ENCODE results near the gene ZNF407.

The ZNF407 gene

GRCh38 chr18:74734013-74734444 lies 136.4 kb downstream of the ZNF407 start:
- DNase-seq (ENCODE audit: extremely low spot score) = no peak
- CTCF ChIA-PET = no interaction called here
- no peak for TF ChIP-seq L3MBTL2 (conservative IDR thresholded peaks at IDR 0.05)
- no peak for TF ChIP-seq TARDBP (IDR thresholded peaks at IDR 0.05)
- POLR2A ChIA-PET = no interaction called here

- CTCF ChIA-PET = no interaction called here
- TF ChIP-seq LEF1 (IDR thresholded peaks at IDR 0.05; ENCODE audit: borderline replicate concordance) (no peak), FOXM1 (IDR thresholded peaks at IDR 0.05; ENCODE audit: borderline replicate concordance) (no peak), SP1 (IDR thresholded peaks at IDR 0.05) (no peak), PKNOX1 (IDR thresholded peaks at IDR 0.05) (no peak), ELF4 (IDR thresholded peaks at IDR 0.05) (no peak), TARDBP (IDR thresholded peaks at IDR 0.05) (no peak), CTBP1 (IDR thresholded peaks at IDR 0.05; ENCODE audit: borderline replicate concordance) (no peak), ZNF384 (IDR thresholded peaks at IDR 0.05) (no peak), L3MBTL2 (conservative IDR thresholded peaks at IDR 0.05) (no peak), SUZ12 (IDR thresholded peaks at IDR 0.05) (no peak), HDGF (IDR thresholded peaks at IDR 0.05; ENCODE audit: borderline replicate concordance) (no peak), FOXK2 (IDR thresholded peaks at IDR 0.05) (no peak), BHLHE40 (IDR thresholded peaks at IDR 0.05; ENCODE audit: borderline replicate concordance) (no peak), FOXA1 (IDR thresholded peaks at IDR 0.05) (no peak), ARNT (IDR thresholded peaks at IDR 0.05) (no peak), NFRKB (IDR thresholded peaks at IDR 0.05) (no peak)
- POLR2A ChIA-PET = no interaction called here
- DNase-seq (ENCODE audit: extremely low spot score) = no peak
Measured at GRCh38 chr18:74739926-74740325, 142.3 kb downstream of the ZNF407 start.

GRCh38 chr18:74742573-74743243 lies 145.0 kb downstream of the ZNF407 start:
- ChIA-PET CTCF (no interaction called here), POLR2A (no interaction called here)
- TF ChIP-seq FOXM1 (IDR thresholded peaks at IDR 0.05; ENCODE audit: borderline replicate concordance) (no peak), NFRKB (IDR thresholded peaks at IDR 0.05) (no peak), FOXA1 (IDR thresholded peaks at IDR 0.05) (no peak), SP1 (IDR thresholded peaks at IDR 0.05) (no peak), LEF1 (IDR thresholded peaks at IDR 0.05; ENCODE audit: borderline replicate concordance) (no peak), CTBP1 (IDR thresholded peaks at IDR 0.05; ENCODE audit: borderline replicate concordance) (no peak), ELF4 (IDR thresholded peaks at IDR 0.05) (no peak), ARNT (IDR thresholded peaks at IDR 0.05) (no peak), PKNOX1 (IDR thresholded peaks at IDR 0.05) (no peak), TARDBP (IDR thresholded peaks at IDR 0.05) (no peak), L3MBTL2 (conservative IDR thresholded peaks at IDR 0.05) (no peak), ZNF384 (IDR thresholded peaks at IDR 0.05) (no peak), HDGF (IDR thresholded peaks at IDR 0.05; ENCODE audit: borderline replicate concordance) (no peak)
- DNase-seq (ENCODE audit: extremely low spot score) = no peak

- ChIA-PET CTCF (interaction anchor here (1.1 kb wide), 1 partner anchor 113 kb away, joined by 4 read pairs; no protein-coding TSS in a partner anchor), POLR2A (no interaction called here)
- DNase-seq (ENCODE audit: extremely low spot score) = no peak
- TF ChIP-seq NFRKB (IDR thresholded peaks at IDR 0.05) = no peak
- no peak for TF ChIP-seq FOXK2 (IDR thresholded peaks at IDR 0.05)
- no peak for TF ChIP-seq LEF1 (IDR thresholded peaks at IDR 0.05; ENCODE audit: borderline replicate concordance)
- no peak for TF ChIP-seq L3MBTL2 (conservative IDR thresholded peaks at IDR 0.05)
- TF ChIP-seq SP1 (IDR thresholded peaks at IDR 0.05) = no peak
- no peak for TF ChIP-seq TARDBP (IDR thresholded peaks at IDR 0.05)
- no peak for TF ChIP-seq ELF4 (IDR thresholded peaks at IDR 0.05)
- no peak for TF ChIP-seq HDGF (IDR thresholded peaks at IDR 0.05; ENCODE audit: borderline replicate concordance)
- TF ChIP-seq ARNT (IDR thresholded peaks at IDR 0.05) = no peak
- no peak for TF ChIP-seq ZNF384 (IDR thresholded peaks at IDR 0.05)
- no peak for TF ChIP-seq FOXA1 (IDR thresholded peaks at IDR 0.05)
Measured at GRCh38 chr18:74745633-74746403, 148.1 kb downstream of the ZNF407 start.

GRCh38 chr18:74748809-74749208 lies 151.1 kb downstream of the ZNF407 start:
- no peak for DNase-seq (ENCODE audit: extremely low spot score)
- ChIA-PET CTCF (interaction anchor here (0.6 kb wide), 1 partner anchor 29 kb away, joined by 3 read pairs; no protein-coding TSS in a partner anchor), POLR2A (no interaction called here)

GRCh38 chr18:74758995-74759394 lies 161.3 kb downstream of the ZNF407 start:
- DNase-seq (ENCODE audit: extremely low spot score) = no peak
- no peak for TF ChIP-seq NFRKB (IDR thresholded peaks at IDR 0.05)
- TF ChIP-seq TARDBP (IDR thresholded peaks at IDR 0.05) = no peak
- no peak for TF ChIP-seq FOXK2 (IDR thresholded peaks at IDR 0.05)
- no peak for TF ChIP-seq FOXM1 (IDR thresholded peaks at IDR 0.05; ENCODE audit: borderline replicate concordance)
- no peak for TF ChIP-seq CTBP1 (IDR thresholded peaks at IDR 0.05; ENCODE audit: borderline replicate concordance)
- TF ChIP-seq ARNT (IDR thresholded peaks at IDR 0.05) = no peak
- no peak for TF ChIP-seq HDGF (IDR thresholded peaks at IDR 0.05; ENCODE audit: borderline replicate concordance)
- TF ChIP-seq SUZ12 (IDR thresholded peaks at IDR 0.05) = no peak
- no peak for TF ChIP-seq ELF4 (IDR thresholded peaks at IDR 0.05)
- no peak for TF ChIP-seq SP1 (IDR thresholded peaks at IDR 0.05)
- no peak for TF ChIP-seq L3MBTL2 (conservative IDR thresholded peaks at IDR 0.05)
- no peak for TF ChIP-seq PKNOX1 (IDR thresholded peaks at IDR 0.05)
- no peak for TF ChIP-seq BHLHE40 (IDR thresholded peaks at IDR 0.05; ENCODE audit: borderline replicate concordance)
- TF ChIP-seq LEF1 (IDR thresholded peaks at IDR 0.05; ENCODE audit: borderline replicate concordance) = no peak
- ChIA-PET CTCF (no interaction called here), POLR2A (no interaction called here)

More at GRCh38 chr18:74748809-74749208, 151.1 kb downstream of the ZNF407 start:
- no peak for TF ChIP-seq ELF4 (IDR thresholded peaks at IDR 0.05)
- no peak for TF ChIP-seq BHLHE40 (IDR thresholded peaks at IDR 0.05; ENCODE audit: borderline replicate concordance)
- no peak for TF ChIP-seq SP1 (IDR thresholded peaks at IDR 0.05)
- TF ChIP-seq SUZ12 (IDR thresholded peaks at IDR 0.05) = no peak
- TF ChIP-seq FOXA1 (IDR thresholded peaks at IDR 0.05) = no peak
- TF ChIP-seq LEF1 (IDR thresholded peaks at IDR 0.05; ENCODE audit: borderline replicate concordance) = no peak
- TF ChIP-seq L3MBTL2 (conservative IDR thresholded peaks at IDR 0.05) = no peak
